VCaP (cell line): Measurements from ENCODE around the gene CDX2.
A peak's percentile ranks its signal among the peaks of the same experiment; 100 is the strongest.

Experiments used
- H3K27ac ChIP-seq: fragments of 450-650 bp; 2 replicates; pipeline ENCODE4 v1.5.1; 2017
- CTCF ChIP-seq: fragments of 450-650 bp; conservative IDR thresholded peaks from 2 replicates; pipeline ENCODE4 v1.5.1; 2017; ENCODE audit warnings: mild to moderate bottlenecking, moderate library complexity

CDX2 gene

DNA sequence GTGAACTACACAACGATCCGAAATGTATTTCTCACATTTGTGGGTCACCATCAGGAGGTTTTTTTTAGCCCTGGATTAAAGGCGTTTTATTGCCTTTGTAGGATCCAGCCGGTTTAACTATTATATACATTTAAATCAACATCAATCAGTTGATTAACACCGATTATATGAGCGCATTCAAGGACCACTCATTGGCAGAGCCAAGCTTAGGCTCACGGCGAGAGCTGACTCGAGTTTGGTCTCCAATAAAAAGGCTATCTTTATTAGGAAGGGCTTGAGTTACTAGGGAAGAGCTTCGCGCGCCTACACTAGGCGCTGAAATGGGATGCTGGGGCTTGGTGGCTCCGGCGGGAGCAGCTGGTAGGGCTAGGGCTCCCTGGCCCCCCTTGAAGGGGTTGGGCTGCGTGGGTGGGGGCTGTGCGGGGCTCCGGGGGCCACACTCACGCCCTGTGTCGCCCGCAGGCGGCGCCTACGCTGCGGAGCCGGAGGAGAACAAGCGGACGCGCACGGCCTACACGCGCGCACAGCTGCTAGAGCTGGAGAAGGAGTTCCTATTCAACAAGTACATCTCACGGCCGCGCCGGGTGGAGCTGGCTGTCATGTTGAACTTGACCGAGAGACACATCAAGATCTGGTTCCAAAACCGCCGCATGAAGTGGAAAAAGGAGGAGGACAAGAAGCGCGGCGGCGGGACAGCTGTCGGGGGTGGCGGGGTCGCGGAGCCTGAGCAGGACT, 45.2 kb downstream of the CDX2 start:
- no peak for TF ChIP-seq CTCF
- H3K27ac ChIP-seq = no peak overlapping the region

- no peak overlapping the region for H3K27ac ChIP-seq
- no peak for TF ChIP-seq CTCF
Observed at GRCh38 chr13:27922883-27923612, 46.1 kb downstream of the CDX2 start.

DNA sequence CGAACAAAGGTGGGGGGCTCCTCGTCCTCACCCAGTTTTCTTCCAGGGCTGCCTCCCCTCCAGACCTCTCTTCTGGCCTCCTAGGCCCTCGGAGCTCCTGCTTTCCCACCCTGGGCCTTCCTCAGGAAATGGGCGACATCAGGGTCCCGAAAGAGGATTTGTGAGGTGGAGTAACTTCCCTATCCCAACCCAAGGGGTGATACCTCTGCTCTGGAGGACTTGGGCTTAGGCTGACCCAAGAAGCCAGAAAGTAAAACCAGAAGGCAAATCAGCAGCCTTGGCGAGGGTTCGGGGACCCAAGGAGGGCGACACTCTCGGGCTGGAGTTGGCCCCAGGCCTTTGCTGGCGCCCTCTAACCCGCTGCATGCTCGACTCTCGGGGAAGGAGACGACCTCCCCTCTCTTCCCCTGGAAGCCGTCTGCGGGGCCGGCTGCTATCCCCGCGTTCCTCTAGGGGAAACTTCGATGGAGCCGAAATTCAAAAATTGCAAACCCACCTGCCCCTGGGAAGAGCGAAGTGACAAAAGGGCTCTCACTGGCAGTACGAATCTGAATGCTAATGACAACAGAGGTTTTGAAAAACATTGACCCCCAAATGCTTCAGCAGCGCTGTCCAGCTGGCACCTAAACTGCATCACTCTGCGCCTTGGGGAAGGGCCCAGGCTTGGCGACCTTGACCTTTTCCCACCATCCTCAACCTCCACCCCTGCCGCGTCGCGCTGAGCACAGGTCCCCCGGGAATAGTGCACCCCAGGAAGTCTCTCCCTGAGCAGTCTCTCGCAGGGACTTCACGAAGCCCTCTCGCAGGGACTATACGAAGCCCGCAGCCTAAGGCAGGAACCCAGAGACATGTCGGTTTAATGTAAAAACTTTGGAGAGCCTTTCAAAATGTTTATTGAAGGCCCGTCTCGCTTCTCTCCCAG, 46.9 kb downstream of the CDX2 start:
- no peak overlapping the region for H3K27ac ChIP-seq

GRCh38 chr13:27921421-27921960, 47.6 kb downstream of the CDX2 start:
- peak overlapping the region; percentile 37 for H3K27ac ChIP-seq
- no peak for TF ChIP-seq CTCF

More for the DNA sequence above, 46.9 kb downstream of the CDX2 start:
- TF ChIP-seq CTCF = no peak

DNA sequence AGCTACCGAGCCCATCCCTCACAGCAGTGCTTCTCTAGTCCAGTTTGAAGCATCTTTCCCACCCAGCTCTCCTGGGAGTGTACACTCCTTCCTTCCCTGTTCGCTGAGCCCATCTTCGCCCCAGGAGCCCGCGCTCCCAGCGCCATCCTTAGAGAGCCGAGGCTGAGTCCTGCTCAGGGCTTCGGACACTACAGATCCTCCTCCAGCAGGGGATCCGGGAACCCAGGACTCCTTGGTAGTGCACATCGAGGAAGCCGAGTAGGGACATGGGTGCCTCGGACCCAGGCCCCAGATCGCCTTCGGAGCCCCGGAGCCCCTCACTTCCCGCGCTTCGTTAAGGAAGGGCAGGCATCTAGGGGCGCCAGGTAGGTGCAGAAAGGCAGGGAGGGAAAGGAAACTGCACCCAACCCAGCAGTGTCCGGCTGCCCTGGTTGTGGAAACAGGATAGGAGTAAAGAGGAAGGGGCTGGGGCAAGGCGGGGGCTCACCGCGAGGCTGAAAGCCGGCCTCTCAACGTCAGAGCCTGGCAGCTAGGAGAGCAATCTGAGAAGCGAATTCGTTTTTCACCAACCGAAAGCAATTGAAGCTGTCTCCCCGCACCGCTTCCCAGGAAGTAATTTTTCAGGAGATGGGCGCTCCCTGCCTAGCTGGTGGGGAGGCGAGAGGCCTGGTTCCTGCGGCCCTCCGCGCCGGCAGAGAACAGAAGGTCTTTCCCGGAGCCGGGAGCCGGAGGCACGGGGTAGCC, 48.3 kb downstream of the CDX2 start:
- no peak for TF ChIP-seq CTCF
- peak overlapping the region; percentile 37 for H3K27ac ChIP-seq

DNA sequence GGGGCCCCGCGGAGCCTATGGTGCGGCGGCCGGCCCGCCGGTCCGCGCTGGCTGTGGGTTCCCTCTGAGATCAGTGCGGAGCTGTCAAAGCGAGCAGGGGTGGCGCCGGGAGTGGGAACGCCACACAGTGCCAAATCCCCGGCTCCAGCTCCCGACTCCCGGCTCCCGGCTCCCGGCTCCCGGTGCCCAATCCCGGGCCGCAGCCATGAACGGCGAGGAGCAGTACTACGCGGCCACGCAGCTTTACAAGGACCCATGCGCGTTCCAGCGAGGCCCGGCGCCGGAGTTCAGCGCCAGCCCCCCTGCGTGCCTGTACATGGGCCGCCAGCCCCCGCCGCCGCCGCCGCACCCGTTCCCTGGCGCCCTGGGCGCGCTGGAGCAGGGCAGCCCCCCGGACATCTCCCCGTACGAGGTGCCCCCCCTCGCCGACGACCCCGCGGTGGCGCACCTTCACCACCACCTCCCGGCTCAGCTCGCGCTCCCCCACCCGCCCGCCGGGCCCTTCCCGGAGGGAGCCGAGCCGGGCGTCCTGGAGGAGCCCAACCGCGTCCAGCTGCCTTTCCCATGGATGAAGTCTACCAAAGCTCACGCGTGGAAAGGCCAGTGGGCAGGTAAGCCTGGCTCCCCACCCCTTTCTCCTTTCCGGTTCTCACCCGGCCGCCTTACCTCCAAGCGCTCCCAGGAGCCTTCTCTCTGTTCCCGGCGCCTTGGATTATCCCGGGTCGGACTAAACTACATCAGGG, 49.0 kb downstream of the CDX2 start, which contains the start of gene PDX1:
Gene PDX1 (plus strand): TSS at position 67 of the 743 bp plus-strand sequence. CDS start 139 bp downstream, at position 206.
- H3K27ac ChIP-seq = peak within 1 kb of the TSS; percentile 37
- no peak for TF ChIP-seq CTCF
